ENCODE measurements around the gene B3GLCT. TPM values are rescaled to one million over a fixed set of nuclear protein-coding genes. Genes with fewer than 3 reads are reported as not detected.

Gene B3GLCT
- polyA plus RNA-seq, 1 donor from 2014 or later = 8.2 TPM

DNA sequence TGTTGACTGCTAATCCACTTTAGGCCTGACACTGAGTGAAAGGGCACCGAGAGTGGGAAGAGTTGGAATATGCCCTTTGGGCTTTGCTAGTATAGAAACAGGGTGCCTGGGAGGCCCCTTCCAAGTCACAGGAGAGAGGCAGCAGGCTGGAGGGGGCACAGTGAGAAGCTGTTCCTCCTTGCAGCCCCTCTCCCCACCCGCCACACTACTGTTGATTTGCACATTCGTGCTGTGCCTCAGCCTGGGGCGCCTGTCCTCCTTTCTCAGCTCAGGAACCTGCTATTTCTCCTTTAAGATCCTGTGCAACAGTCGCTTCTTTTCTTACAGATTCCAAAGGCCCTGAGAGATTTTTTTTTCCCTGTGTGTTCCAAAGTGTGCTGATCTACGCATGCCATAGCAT is 2.8 kb upstream of the B3GLCT start:
- H2AFZ ChIP-seq (ENCODE audit: low read depth, low read length) = no peak overlapping the region

GRCh38 chr13:31198519-31198918 is 1.3 kb upstream of the B3GLCT start:
- no peaks in the 10 kb centered on the region for H4K20me1 ChIP-seq (ENCODE audit: insufficient read depth)
- no peak overlapping the region for H3K4me2 ChIP-seq (ENCODE audit: low read length)
- H3K27me3 ChIP-seq (ENCODE audit: insufficient read depth, low read depth, low read length) = no peaks in the 10 kb centered on the region
- H2AFZ ChIP-seq (ENCODE audit: low read depth, low read length) = no peak overlapping the region
- H3K9me2 ChIP-seq (ENCODE audit: insufficient read depth, low read length) = no peaks in the 10 kb centered on the region
- TF ChIP-seq EZH2 (IDR thresholded peaks at IDR 0.05; ENCODE audit: borderline replicate concordance, insufficient read depth, low read length, poor library complexity, severe bottlenecking) = no peak
- TF ChIP-seq SMC3 (conservative IDR thresholded peaks at IDR 0.05; ENCODE audit: poor library complexity) = no peak
- TF ChIP-seq EP300 (conservative IDR thresholded peaks at IDR 0.05; ENCODE audit: poor library complexity, severe bottlenecking) = no peak
- no peak for TF ChIP-seq RAD21 (conservative IDR thresholded peaks at IDR 0.05)
- no peak for TF ChIP-seq MXI1 (conservative IDR thresholded peaks at IDR 0.05; ENCODE audit: poor library complexity, severe bottlenecking)
- no peak for TF ChIP-seq POLR2AphosphoS5 (IDR thresholded peaks at IDR 0.05)
- peaks cover 5% of the 10 kb centered on the region for H3K79me2 ChIP-seq (replicated peaks; ENCODE audit: insufficient read depth, low read length)
- H3K9ac ChIP-seq (ENCODE audit: low read length) = no peak overlapping the region
- no peaks in the 10 kb centered on the region for H3F3A ChIP-seq (ENCODE audit: insufficient read depth, low read length, poor library complexity, severe bottlenecking)
- H3K9me3 ChIP-seq (ENCODE audit: low read length) = no peaks in the 10 kb centered on the region
- no peak overlapping the region for H3K27ac ChIP-seq (ENCODE audit: low read length)
- H3K36me3 ChIP-seq (ENCODE audit: insufficient read depth, low read length) = no peaks in the 10 kb centered on the region
- H3K4me3 ChIP-seq (ENCODE audit: low read length) = no peak overlapping the region

More for the DNA sequence above, 2.8 kb upstream of the B3GLCT start:
- Histone ChIP-seq H3K9me3 (ENCODE audit: low read length) (no peaks in the 10 kb centered on the region), H4K20me1 (ENCODE audit: insufficient read depth) (no peaks in the 10 kb centered on the region), H3K4me2 (ENCODE audit: low read length) (no peak overlapping the region), H3K79me2 (replicated peaks; ENCODE audit: insufficient read depth, low read length) (peaks cover 5% of the 10 kb centered on the region), H3F3A (ENCODE audit: insufficient read depth, low read length, poor library complexity, severe bottlenecking) (no peaks in the 10 kb centered on the region), H3K9ac (ENCODE audit: low read length) (no peak overlapping the region), H3K9me2 (ENCODE audit: insufficient read depth, low read length) (no peaks in the 10 kb centered on the region), H3K27me3 (ENCODE audit: insufficient read depth, low read depth, low read length) (no peaks in the 10 kb centered on the region), H3K4me3 (ENCODE audit: low read length) (no peak overlapping the region), H3K27ac (ENCODE audit: low read length) (no peak overlapping the region), H3K36me3 (ENCODE audit: insufficient read depth, low read length) (no peaks in the 10 kb centered on the region)
- TF ChIP-seq MXI1 (conservative IDR thresholded peaks at IDR 0.05; ENCODE audit: poor library complexity, severe bottlenecking) (no peak), EP300 (conservative IDR thresholded peaks at IDR 0.05; ENCODE audit: poor library complexity, severe bottlenecking) (no peak), POLR2AphosphoS5 (IDR thresholded peaks at IDR 0.05) (no peak), EZH2 (IDR thresholded peaks at IDR 0.05; ENCODE audit: borderline replicate concordance, insufficient read depth, low read length, poor library complexity, severe bottlenecking) (no peak), SMC3 (conservative IDR thresholded peaks at IDR 0.05; ENCODE audit: poor library complexity) (no peak), TAF1 (IDR thresholded peaks at IDR 0.05; ENCODE audit: low read depth) (no peak), RAD21 (conservative IDR thresholded peaks at IDR 0.05) (no peak), CTCF (IDR thresholded peaks at IDR 0.05; ENCODE audit: poor library complexity, severe bottlenecking) (no peak)
- TF ChIP-seq, protein P1, sequence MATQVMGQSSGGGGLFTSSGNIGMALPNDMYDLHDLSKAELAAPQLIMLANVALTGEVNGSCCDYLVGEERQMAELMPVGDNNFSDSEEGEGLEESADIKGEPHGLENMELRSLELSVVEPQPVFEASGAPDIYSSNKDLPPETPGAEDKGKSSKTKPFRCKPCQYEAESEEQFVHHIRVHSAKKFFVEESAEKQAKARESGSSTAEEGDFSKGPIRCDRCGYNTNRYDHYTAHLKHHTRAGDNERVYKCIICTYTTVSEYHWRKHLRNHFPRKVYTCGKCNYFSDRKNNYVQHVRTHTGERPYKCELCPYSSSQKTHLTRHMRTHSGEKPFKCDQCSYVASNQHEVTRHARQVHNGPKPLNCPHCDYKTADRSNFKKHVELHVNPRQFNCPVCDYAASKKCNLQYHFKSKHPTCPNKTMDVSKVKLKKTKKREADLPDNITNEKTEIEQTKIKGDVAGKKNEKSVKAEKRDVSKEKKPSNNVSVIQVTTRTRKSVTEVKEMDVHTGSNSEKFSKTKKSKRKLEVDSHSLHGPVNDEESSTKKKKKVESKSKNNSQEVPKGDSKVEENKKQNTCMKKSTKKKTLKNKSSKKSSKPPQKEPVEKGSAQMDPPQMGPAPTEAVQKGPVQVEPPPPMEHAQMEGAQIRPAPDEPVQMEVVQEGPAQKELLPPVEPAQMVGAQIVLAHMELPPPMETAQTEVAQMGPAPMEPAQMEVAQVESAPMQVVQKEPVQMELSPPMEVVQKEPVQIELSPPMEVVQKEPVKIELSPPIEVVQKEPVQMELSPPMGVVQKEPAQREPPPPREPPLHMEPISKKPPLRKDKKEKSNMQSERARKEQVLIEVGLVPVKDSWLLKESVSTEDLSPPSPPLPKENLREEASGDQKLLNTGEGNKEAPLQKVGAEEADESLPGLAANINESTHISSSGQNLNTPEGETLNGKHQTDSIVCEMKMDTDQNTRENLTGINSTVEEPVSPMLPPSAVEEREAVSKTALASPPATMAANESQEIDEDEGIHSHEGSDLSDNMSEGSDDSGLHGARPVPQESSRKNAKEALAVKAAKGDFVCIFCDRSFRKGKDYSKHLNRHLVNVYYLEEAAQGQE (IDR thresholded peaks at IDR 0.05; ENCODE audit: borderline replicate concordance) = no peak
